IPS-11a (cell line): ENCODE data around the gene TMEM42.

Experiments used
- H3K4me3 ChIP-seq: one replicate; pipeline ENCODE4 v1.5.1; 2013; ENCODE audit warnings: low read depth, low read length, control low read depth

TMEM42 gene

DNA sequence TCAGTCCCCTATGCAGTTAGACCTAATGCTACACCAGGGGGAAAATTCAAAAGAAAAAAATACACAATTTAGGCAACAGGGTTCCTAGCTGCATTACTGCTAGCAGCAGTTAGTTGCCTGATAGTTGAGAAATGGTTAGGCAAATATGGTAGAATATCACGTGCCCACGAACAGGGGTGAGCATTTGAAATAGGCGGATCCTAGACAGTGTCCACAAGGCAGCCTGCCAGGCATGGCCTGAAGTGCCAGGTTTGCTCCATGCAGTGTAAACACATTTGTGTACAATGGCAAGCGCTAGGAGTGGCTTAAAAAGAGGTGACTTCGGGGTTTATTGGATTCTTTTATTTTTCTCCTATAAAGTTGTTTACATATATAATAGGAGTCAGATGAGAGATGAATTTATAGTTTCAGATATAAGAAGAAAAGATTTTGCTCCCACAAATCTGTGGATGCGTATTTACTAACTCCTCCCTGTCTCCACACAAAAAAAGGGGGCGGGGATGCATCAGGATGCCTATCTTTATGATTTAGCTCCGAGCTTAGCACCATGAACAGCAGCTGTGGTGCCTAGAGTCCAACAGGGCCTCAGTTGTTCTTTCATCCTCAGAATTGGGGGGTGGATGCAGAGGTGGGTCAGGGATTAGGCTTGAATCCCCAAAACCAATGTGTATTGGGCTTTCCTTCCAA, 8.8 kb downstream of the TMEM42 start:
- no peak overlapping the region for H3K4me3 ChIP-seq

DNA sequence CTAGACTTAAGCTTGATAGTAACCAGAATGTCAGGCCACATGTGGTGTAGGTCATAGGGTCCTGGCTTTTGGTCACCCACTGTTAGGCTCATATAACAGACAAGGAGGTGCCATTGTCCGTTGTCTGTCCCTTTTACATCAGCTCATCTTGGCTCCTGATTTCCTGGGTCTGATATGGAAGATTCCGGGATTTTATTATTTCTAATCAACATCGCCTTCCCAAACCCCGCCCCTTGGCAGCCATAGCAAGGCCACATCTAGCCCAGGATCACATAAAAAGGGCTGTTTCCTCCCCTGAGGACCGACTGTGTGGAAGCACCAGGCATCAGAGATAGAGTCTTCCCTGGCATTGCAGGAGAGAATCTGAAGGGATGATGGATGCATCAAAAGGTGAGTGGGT, 12.6 kb downstream of the TMEM42 start, which contains the start of gene TGM4:
Gene TGM4, plus strand, starts transcription at position 301 of the 400 bp plus-strand sequence. Its CDS starts 71 bp downstream, at position 372.
- H3K4me3 ChIP-seq, result no peak within 1 kb of the TSS

DNA sequence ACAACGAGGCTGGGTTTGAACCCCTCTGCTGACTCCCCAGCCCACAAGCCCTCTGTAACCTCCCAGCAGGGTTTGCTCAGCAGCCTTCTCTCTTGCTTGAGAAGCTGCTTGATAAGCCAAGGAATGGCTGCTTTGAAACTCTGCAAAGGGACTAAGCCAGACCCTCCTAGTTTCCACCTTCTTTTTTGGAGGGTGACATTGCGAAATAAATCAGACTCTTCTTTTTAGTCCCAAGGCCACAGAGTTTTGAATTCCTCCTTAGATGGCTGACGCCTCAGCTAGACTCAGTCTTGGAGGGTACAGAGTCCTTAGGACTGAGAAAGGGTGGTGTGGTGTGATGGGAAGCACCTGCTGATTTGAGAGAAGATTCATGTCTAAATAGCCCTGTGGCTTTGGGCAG, 13.9 kb downstream of the TMEM42 start:
- H3K4me3 ChIP-seq, result no peak overlapping the region

DNA sequence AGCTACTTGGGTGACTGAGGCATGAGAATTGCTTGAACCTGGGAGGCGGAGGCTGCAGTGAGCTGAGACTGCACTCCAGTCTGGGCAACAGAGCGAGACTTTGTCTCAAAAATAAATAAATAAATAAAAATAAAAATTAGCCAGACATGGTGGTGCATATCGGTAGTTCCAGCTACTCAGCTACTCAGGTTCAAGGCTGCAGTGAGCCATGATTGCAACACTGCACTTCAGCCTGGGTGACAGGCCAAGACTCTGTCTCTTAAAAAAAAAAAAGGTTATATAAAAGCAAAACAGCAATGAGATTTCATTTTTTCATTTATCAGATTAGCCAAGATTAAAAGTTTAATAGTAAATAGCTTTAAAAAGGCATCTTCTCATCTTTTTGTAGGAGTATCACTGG, 15.6 kb downstream of the TMEM42 start:
- no peak overlapping the region for H3K4me3 ChIP-seq

DNA sequence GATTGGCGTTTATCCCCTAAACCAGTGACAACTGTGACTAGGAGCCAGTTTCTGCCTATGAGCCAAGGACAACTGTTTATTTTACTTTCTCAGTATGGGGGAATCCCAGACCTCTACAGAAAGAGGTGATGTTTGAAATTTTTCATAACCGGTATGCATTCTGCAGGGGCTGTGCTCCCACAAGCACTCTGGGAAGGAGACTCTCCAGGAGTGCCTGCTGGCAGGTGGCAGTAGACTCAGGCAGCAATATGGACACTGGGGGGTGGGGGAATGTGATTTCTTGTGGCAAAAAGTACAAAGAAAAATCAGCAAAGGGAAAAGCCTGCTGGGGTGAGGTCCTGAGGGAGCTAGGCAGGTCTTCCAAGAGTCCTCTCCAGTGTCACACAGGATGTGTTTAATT, 18.6 kb downstream of the TMEM42 start:
- no peak overlapping the region for H3K4me3 ChIP-seq

DNA sequence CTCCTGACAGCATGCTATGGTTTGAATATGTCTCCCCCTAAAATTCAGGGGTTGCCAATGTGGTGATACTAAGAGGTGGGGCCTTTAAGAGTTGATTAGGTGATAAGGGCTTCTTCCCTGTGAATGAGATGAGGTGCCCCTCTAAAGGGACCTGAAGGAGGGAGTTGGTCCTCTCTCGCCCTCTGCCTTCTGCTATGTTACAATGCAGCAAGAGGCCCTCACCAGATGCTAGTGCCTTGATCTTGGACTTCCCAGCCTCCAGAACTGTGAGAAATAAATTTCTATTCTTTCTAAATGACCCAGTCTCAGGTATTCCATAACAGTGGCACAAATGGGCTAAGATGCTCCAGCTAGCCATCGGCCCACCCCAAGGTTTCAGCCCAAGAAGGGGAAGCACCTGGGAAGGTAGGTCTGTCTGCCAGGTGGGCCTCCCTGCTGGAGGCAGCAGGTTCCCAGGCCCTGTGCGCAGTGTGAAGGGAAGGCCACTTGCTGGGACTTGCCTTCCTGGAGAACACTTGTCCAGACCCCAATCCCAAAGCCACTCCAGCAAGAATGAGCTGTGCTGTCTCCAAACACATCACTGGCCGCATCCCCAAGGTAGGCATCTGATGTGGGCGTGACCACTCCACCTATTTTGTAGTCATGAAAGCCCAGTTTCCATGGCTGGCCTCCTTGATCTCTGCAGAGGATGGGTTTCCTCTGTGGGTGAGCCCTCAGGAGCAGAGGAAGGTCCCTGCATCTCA, 21.7 kb downstream of the TMEM42 start:
- no peak overlapping the region for H3K4me3 ChIP-seq

DNA sequence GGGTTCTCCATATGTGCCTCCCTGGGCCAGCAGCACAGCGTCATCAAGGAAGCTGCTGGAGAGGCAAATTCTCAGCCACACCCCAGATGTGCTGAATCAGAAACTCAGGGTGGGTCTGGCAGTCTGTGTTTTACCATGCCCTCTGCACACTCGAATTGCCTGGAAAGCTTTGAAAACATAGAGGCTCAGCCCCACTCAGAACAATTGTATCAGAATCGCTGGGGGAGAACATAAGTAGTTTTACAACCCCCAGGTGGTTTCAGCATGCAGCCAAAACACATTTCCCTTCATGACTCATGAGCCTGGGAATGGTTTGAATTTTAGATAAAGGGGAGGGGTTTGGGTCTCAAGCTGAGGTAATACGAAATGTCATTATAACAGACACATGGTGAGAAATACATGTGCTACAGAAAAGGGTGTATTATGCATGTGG, 22.3 kb downstream of the TMEM42 start:
- H3K4me3 ChIP-seq, result no peak overlapping the region

DNA sequence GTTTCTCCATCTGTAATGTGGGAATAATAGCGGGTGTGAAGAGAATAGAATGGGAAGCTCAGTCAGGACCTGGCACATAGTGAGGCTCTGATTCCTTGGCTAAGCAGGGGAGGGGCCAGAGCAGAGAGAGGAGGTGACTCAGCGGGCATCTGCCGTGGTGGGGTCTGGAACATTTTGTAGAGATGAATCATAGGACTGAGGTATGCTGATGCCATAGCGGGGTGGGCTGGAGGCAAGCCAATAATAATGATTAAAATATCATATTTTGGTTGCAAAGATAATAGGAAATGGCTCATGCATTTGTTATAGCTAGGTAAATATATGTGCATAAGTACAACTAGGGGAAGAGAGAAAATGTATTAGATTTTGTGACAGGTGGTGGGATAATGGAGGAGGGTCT, 23.9 kb downstream of the TMEM42 start:
- no peak overlapping the region for H3K4me3 ChIP-seq

DNA sequence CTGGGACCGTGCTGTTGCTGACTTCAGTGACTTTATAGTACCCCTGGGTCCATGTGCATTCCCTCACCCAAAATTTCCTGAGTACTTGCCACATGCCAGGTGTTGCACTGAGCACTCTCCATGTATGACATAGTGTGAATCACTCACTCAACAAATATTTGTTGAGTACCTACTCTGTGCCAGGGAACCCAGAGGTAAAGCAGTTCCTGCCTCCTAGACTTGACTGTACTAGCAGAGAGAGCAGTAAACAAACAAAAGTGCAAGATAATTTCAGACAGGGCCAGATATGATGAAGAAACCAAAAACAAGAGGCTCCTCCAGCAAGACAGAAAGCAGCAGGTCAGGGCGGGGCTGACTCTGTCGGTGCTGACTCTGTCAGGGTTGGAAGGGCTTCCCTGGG, 24.8 kb downstream of the TMEM42 start:
- no peak overlapping the region for H3K4me3 ChIP-seq

DNA sequence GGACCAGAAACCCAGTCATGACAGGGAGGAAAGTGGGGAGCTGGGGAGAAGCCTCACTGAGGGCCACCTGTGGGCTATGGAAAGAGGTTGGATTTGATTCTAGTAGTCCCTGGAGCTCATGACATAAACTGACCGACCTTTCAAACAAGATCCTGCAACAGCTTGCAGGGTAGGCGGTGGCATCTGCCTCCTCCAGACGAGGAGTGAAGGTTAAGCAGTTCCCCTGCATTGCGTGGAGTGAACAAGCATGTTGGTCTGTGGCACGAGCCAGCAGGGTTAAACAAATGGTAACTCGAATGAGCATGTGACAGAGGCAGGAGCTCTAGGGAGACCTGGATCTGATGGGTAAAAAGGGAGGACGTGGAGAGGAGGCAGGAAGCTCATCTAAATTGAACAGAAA, 25.4 kb downstream of the TMEM42 start:
- no peak overlapping the region for H3K4me3 ChIP-seq

DNA sequence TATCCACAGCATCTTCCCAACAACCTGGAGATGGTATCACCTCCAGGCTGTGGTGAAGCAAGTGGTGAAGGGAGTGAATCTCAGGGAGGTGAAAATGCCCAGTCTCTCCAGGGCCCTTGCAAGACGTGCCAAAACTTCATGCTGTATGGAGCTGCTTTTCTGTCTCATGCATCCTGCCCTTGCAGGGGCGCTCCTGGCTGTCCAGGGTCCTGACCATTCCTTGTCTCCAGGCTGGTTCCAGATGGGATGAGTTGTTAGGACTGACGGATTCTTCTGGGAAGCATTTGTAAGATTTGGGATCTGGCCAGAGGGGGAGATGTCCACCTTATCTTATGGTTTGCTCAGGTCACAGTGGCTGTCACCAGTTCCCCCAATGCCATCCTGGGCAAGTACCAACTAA, 28.5 kb downstream of the TMEM42 start:
- H3K4me3 ChIP-seq, result no peak overlapping the region

DNA sequence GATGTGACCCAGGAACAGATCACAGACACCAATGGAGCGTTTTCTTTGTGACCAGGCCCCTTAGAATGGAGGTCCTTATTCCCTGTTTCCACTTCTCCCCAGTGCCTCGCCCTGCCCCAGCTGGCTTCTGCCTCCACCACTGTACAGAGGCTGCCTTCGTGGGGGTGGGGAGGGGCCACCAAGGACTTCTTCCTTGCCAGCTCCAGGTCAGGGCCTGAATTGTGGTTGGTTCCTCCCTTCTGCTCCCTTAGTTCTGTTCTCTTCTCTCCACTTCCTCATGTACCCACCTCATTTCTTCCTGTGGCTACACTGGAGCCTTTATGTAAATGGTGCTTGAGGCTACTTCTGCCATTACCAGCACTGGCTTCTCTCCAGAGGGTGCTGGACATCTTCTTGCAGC, 29.1 kb downstream of the TMEM42 start:
- H3K4me3 ChIP-seq, result no peak overlapping the region

DNA sequence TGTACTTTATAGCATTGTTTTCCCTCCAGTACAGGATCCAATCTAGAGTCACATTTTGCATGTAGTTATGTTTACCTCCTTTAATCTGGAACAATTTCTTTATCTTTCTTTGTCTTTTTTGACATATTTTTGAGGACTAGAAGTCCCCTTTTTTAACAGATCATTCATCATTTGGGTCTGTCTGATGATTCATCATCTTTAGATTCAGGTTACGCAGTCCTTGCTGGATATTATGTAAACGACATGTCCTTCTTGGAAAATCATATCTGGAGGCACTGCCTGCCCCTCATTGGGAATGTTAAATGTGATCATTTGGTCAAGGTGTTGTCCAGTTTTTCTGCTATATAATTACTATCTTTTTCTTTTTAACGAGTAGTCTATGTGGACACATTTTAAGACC, 31.0 kb downstream of the TMEM42 start:
- no peak overlapping the region for H3K4me3 ChIP-seq

DNA sequence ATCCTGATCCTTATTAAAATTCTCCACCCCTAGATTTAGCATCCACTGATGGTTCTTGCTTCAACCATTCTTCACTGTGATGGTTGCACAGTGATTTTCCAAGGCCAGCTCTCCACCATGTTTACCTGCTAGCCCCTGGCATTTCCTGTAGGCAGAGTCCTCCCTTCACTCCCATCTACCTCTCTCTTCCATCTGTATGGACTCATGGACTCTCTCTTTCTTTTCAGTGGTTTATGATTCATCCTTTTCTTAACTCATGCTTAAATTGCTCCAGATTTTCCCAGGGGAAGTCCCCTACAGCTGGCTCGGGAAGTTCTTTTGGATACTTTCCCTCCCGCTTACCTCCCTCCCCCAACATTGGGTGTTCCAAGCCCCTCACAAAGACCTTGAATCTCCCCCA, 31.4 kb downstream of the TMEM42 start:
- no peak overlapping the region for H3K4me3 ChIP-seq

DNA sequence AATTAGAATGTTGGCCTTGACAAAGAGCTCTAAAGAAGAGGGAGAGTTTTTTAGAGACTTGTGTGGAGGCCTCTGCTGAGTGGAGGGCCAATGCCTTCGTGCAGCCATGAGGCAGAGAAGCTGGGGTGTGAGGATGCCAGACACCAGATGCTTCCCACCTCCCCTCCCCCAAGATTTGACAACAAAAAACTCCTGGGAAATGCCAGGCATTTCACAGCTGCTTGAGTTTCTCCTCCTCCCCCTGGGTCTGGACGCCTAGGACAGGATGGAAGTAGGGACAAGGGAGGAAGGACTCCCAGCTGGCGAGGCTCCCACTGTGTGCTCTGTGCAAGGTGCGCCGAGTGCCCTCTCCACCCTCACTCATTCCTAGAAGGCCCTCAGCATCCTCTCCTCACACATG, 32.8 kb downstream of the TMEM42 start:
- no peak overlapping the region for H3K4me3 ChIP-seq

DNA sequence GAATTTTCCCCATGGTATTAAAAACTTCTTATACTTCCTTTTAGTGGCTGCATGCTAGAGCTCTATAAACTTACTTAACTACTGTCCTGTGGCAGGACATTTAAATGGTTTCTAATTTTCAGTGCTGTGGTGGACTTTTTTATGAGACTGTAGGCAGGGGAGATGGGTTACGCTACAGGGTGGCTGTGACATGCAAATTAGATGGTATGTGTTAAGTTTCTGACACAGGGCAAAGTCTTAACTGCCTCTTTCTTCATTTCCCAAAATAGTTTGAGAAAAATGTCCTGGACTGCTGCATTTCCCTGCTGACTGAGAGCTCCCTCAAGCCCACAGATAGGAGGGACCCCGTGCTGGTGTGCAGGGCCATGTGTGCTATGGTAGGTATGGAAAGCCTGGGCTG, 34.7 kb downstream of the TMEM42 start:
- H3K4me3 ChIP-seq, result no peak overlapping the region

DNA sequence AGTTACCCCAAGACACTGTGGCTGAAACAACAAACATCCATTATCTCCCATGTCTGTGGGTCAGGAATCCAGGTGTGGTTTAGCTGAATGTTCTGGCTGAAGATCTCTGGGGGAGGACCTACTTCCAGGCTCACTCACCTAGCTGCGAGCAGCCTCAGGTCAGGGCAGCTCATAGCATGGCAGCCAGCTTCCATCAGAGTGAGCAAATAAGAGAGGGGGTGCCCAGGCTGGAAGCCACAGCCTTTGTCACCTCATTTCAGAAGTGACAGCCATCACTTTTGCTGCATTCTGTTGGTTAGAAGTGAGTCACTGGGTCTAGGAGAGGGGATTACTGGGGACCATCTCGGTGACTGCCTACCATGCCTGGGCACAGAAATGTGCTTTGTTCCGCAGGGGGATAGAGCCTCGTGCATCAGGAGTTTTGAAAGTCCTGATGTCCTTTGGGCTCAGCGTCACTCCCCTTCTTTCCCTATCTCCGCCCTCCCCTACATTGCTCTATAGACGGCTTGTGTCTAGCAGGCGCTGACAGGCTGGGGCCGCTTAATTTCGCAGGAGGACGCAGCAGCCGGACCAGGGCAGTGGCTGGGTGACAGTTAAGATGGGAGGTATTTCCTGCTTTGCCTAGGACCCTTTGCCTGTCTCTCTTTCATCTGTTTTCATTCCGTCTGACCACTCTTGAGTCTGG, 38.1 kb downstream of the TMEM42 start:
- H3K4me3 ChIP-seq, result no peak overlapping the region

DNA sequence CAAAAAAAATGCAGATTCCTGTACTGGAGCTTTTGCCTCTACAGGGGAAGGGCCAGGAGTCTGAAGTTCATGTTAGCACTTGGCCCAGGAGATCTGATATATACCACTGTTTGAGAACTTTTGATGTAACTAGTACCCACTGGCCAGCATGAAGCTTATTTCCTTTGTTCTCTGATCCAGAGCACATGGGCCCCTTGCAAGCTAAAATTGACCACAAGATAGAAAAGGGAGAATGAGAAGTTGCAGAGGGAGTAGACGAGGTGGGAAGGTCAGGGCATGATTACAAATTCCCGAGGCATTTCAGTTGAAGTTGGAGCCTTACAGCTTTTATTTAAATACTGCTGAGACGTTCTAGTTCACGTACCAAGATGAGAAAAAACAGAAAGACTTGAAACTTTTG, 40.9 kb downstream of the TMEM42 start:
- no peak overlapping the region for H3K4me3 ChIP-seq

DNA sequence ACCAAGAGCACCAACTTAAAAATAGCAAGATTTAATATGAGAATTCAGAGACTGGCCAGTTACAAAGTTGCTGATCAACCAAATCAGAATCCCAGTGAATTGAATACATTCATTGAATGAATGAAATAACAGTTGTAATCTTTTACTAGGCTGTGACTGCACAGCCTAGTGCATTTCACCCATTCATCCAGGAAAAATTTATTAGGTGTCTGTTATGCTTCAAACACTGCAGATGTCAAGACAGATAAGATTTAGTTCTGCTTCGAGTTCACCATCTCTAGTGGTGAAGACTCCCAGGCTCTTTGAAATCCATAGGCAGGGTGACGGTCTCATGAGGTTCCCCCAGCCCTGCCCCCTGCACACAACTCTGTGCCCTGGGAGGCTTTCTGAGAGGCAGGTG, 41.6 kb downstream of the TMEM42 start:
- no peak overlapping the region for H3K4me3 ChIP-seq

DNA sequence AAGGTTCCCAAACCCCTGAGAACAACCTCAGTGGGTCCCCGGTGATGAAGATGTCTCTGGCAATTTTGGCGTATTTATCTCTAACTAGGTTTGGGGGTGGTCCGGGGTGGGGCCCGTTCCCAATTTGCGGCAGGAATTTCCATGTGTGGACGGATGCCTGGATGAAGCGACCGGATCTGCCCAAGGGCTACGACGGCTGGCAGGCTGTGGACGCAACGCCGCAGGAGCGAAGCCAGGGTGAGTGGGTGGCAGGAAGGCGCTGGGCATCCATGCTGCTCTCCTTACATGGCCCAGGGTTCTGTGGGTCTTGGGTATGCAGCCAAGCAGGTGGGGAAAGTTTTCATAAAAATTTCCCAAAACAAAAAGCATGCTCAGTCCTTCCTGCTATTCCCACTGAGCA, 42.0 kb downstream of the TMEM42 start:
- H3K4me3 ChIP-seq, result no peak overlapping the region

DNA sequence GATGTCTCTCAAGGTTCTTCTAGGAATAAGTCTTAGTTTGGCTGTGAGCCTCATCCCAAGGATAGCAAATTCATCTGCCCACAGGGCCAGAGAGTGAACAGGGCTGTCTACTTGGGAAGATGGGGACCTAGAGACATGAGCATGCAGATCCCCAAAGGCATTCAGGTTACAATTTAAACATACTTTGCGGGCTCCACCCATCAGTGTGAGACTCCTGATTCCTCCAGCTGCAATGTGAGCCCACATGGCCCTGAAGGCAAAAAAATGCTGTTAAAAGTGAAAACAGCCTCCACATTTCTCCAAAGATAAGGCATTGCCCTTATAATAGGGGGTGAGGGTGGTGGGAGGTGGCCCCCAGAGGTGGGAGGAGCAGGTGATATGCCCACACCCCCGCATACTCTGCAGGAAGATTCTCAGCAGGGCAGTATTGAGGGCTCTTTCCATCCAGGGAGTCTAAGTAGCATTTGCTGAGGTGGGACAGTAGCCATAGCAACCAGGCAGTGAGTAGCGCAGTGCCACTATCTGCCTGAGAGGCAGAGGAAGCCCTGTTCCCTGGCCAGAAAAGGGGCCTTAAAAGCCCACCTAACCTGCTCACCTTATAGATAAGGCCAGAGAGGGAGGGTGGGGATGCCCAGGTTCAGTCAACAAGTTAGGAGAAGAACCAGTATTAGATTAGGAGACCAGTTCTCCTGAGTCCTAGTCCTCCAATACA, 43.9 kb downstream of the TMEM42 start:
- no peak overlapping the region for H3K4me3 ChIP-seq
